Testis (tissue), 3 donors: Measurements from ENCODE around the gene NT5E. TPM values are rescaled to one million over a fixed set of nuclear protein-coding genes. Genes with fewer than 3 reads are reported as not detected.

Experiments used
- DNase-seq: peaks from one replicate; pipeline ENCODE4 v3.0.0-alpha.2; 2019
- H3K27ac ChIP-seq, 2 donors: fragments of 200-600 bp; sonication (generic); one replicate each; pipeline ENCODE4 v1.5.1; 2019
- H3K27me3 ChIP-seq: fragments of 200-600 bp; sonication (generic); one replicate; pipeline ENCODE4 v1.5.1; 2019
- H3K36me3 ChIP-seq: fragments of 200-600 bp; sonication (generic); one replicate; pipeline ENCODE4 v1.5.1; 2017; ENCODE audit warnings: low read depth; ENCODE audit errors: missing control alignments
- H3K4me1 ChIP-seq: fragments of 200-600 bp; sonication (generic); one replicate; pipeline ENCODE4 v1.5.1; 2019
- H3K4me3 ChIP-seq, 2 donors: fragments of 200-600 bp; sonication (generic); one replicate each; pipeline ENCODE4 v1.5.1; 2017 to 2019
- H3K9me3 ChIP-seq: fragments of 200-600 bp; sonication (generic); one replicate; pipeline ENCODE4 v1.5.1; 2017
- CTCF ChIP-seq, 3 experiments: fragments of 450-650 bp in 2 of 3; fragments of 200-600 bp in 1 of 3; sonication (generic) in 1 of 3; IDR thresholded peaks; one replicate each; pipeline ENCODE4 v1.5.1; 2016 to 2019; ENCODE audit warnings: antibody characterized with exemption in 3 of 3, mild to moderate bottlenecking in 2 of 3, moderate library complexity in 1 of 3
- POLR2A ChIP-seq: fragments of 450-650 bp; IDR thresholded peaks from one replicate; pipeline ENCODE4 v1.6.1; 2017; ENCODE audit warnings: antibody characterized with exemption, mild to moderate bottlenecking, moderate library complexity
- WGBS, 2 donors: methylation state at CpG; one replicate each; pipeline ENCODE4 v1.1.5; 2018; 5-methylcytosine and 5-hydroxymethylcytosine counted together
- intact Hi-C: fragments of 100-400 bp; cut with DNase I; formaldehyde crosslinking; loops from one replicate; pipeline ENCODE4 v1.15.1; 2023; ENCODE audit warnings: low total_unique reads
- polyA plus RNA-seq: library from polyadenylated mRNA; stranded (reverse); fragments of 350-450 nt; fragmentation: Illumina TruSeq; extraction: RNeasy Lipid Tissue Mini Kit (QIAGEN cat#74804); gene quantifications from one replicate; pipeline ENCODE4 v1.2.3, GENCODE V29; 2014; ENCODE audit warnings: low read depth, low replicate concordance; ENCODE audit not compliant: insufficient read depth
- total RNA-seq, 2 donors: library from RNA; depleted of rRNA; stranded (reverse); fragments of >200 nt; gene quantifications; one replicate each; pipeline ENCODE4 v1.2.3, GENCODE V29; 2016

NT5E gene
- total and polyA plus RNA-seq, 3 donors from 2014 or later = 32.3 to 33.8 (median 32.4) TPM

- Histone ChIP-seq H3K36me3 (no peaks in the 10 kb centered on the region), H3K4me1 (peaks cover 16% of the 10 kb centered on the region), H3K9me3 (no peaks in the 10 kb centered on the region), H3K27ac (no peak overlapping the region), H3K27me3 (no peaks in the 10 kb centered on the region), H3K4me3 (no peak overlapping the region)
- no peak for DNase-seq
- WGBS, 2 donors = 73 to 86% methylated on average over 4 of the region's 4 CpGs
- intact Hi-C loops = no loop called here
- TF ChIP-seq CTCF (IDR thresholded peaks at IDR 0.05) (no peak), POLR2A (no peak)
These were observed 14.4 kb downstream of the NT5E start for GRCh38 chr6:85464260-85464644.

GRCh38 chr6:85464722-85465150 lies 14.9 kb downstream of the NT5E start:
- Histone ChIP-seq H3K4me1 (peaks cover 16% of the 10 kb centered on the region), H3K4me3 (no peak overlapping the region), H3K27me3 (no peaks in the 10 kb centered on the region), H3K27ac (no peak overlapping the region), H3K9me3 (no peaks in the 10 kb centered on the region), H3K36me3 (no peaks in the 10 kb centered on the region)
- TF ChIP-seq POLR2A (no peak), CTCF (IDR thresholded peaks at IDR 0.05) (no peak)
- no peak for DNase-seq
- intact Hi-C loops = no loop called here
- 84 to 90% methylated on average over 4 of the region's 4 CpGs for WGBS, 2 donors

GRCh38 chr6:85465762-85466161 lies 15.9 kb downstream of the NT5E start:
- no peak overlapping the region for H3K4me3 ChIP-seq

GRCh38 chr6:85468326-85468725 lies 18.4 kb downstream of the NT5E start:
- DNase-seq = no peak
- Histone ChIP-seq H3K36me3 (no peaks in the 10 kb centered on the region), H3K4me1 (no peaks in the 10 kb centered on the region), H3K27ac (no peak overlapping the region), H3K4me3 (no peak overlapping the region), H3K9me3 (no peaks in the 10 kb centered on the region), H3K27me3 (no peaks in the 10 kb centered on the region)
- no peak for TF ChIP-seq POLR2A
- no peak for TF ChIP-seq CTCF (IDR thresholded peaks at IDR 0.05)
- intact Hi-C loops = no loop called here

More at GRCh38 chr6:85465762-85466161, 15.9 kb downstream of the NT5E start:
- peaks cover 13% of the 10 kb centered on the region for H3K4me1 ChIP-seq
- intact Hi-C loops = no loop called here
- no peaks in the 10 kb centered on the region for H3K9me3 ChIP-seq
- WGBS, 2 donors = 82 to 83% methylated on average over 2 of the region's 2 CpGs
- no peaks in the 10 kb centered on the region for H3K36me3 ChIP-seq
- no peak for DNase-seq
- TF ChIP-seq POLR2A (no peak), CTCF (IDR thresholded peaks at IDR 0.05) (no peak)
- H3K27me3 ChIP-seq = no peaks in the 10 kb centered on the region
- H3K27ac ChIP-seq = no peak overlapping the region

- no peaks in the 10 kb centered on the region for H3K4me1 ChIP-seq
- no peaks in the 10 kb centered on the region for H3K27me3 ChIP-seq
- no peak for DNase-seq
- no peak overlapping the region for H3K27ac ChIP-seq
- H3K4me3 ChIP-seq = no peak overlapping the region
- TF ChIP-seq POLR2A (no peak), CTCF (IDR thresholded peaks at IDR 0.05) (no peak)
- intact Hi-C loops = no loop called here
- H3K36me3 ChIP-seq = no peaks in the 10 kb centered on the region
- no peaks in the 10 kb centered on the region for H3K9me3 ChIP-seq
- WGBS, 2 donors = 83 to 91% methylated on average over 2 of the region's 2 CpGs
These were observed 19.6 kb downstream of the NT5E start for GRCh38 chr6:85469276-85470022.
